Activated CD8-positive, alpha-beta memory T cell treated with anti-CD3 and anti-CD28 coated beads, Interleukin-2, amount 50 U/mL, for 1 hour (primary cell): ENCODE results near the gene RGL3.
"Not testable (repeated sequence)": the region's sequence is repeated elsewhere in the genome, so short reads cannot be mapped to it uniquely, and the experiment has no call there.

Source experiments
- DNase-seq: peaks from one replicate; pipeline ENCODE4 v3.0.0-alpha.2; 2020; ENCODE audit errors: extremely low read depth

RGL3 gene

DNA sequence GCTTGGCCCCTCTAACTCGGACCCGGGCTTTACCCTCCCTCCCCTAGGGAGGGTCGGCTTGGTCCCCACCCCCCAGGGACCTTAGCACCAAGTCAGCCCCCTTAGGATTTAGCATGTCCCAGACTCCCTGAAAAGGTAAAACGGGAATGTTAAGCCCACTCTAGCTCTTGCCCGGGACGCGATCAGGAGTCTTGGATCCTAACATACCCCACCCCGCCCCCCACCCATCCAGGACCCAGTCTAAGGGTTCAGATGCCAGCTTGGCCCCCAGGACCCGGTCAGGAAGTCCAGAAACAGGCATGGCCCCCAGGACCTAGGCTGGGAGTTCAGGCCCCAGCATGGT is 35.4 kb downstream of the RGL3 start:
- no peak for DNase-seq

- DNase-seq = no peak
Observed at GRCh38 chr19:11382898-11383705, 36.0 kb downstream of the RGL3 start.

GRCh38 chr19:11380653-11381537 is 38.2 kb downstream of the RGL3 start:
- DNase-seq = peak; percentile 94

GRCh38 chr19:11379857-11380350 is 39.2 kb downstream of the RGL3 start:
- DNase-seq = no peak

DNA sequence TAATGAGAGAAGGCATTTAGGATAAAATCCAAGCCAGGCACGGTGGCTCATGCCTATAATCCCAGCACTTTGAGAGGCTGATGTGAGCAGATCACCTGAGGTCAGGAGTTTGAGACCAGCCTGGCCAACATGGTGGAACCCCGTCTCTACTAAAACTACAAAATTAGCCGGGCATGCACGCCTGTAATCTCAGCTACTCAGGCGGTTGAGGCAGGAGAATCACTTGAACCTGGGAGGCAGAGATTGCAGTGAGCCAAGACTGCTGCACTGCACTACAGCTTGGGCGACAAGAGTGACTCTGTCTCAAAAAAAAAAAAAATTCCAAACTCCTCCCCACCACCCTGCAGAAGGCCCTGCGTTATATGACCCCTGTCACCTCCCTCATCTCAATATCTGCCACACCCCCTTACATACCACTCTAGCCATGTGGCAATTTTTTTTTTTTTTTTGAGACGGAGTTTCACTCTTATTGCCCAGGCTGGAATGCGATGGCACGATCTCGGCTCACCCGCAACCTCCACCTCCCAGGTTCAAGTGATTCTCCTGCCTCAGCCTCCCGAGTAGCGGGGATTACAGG is 39.8 kb downstream of the RGL3 start:
- DNase-seq = not testable (repeated sequence)

DNA sequence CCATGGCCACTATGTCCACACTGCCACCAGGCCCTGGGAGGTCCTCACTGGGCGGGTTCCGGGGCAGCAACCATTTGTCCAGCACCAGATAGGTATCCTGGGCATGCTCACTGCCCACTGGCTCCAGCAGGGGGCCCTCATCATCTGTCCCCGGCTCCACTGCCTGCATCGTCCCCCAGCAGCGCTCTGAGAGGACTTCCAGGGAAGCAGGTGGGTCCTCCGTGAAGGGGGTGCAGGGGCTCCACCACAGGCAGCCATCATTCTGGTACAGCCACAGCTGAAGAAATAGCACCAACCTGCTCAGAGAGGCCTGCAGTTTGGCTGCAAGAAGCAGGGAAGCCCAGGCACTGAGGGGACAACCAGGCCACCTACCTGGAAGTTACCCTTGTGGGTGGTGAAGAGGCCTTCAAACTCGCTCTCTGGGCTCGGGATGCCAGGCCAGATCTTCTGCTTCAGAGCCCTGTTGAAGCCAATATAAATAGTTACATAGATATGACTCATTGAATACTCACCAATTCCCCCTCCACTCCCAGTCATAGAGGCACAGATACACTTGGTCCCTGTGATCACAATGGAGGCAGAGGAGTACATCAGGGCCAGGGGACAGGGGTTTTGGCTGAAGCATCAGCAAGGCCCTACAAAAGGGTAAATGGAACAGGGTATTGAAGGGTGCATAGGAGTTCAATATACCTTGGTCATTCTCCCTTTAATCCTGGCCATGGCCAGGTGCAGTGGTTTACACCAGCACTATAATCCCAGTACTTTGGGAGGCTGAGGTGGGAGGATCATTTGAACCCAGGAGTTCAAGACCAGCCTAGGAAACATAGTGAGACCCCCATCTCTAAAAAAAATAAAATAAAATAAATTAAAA is 40.6 kb downstream of the RGL3 start:
- DNase-seq = no peak

- no peak for DNase-seq
Observed at GRCh38 chr19:11377756-11378155, 41.4 kb downstream of the RGL3 start.

DNA sequence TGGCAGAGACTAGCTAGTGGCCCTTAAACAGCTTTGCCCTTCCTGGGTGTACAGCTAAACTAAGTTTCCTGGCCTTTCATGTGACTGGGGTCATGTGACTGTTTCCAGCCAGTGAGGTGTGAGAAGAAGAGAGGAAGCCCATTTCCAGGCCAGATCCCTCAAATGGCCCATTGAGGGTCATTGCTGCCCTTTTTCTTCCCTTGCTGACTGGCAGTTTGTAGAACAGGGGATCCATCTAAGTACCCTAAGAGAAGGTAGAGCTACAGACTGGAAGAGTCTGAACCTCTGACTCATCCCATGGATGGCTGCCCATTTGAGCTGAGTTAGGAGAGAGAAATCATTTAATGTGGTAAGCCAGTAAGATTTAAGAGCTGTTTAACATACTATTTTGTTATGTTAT is 41.9 kb downstream of the RGL3 start:
- DNase-seq = no peak

GRCh38 chr19:11375143-11375948 is 43.8 kb downstream of the RGL3 start:
- no peak for DNase-seq

DNA sequence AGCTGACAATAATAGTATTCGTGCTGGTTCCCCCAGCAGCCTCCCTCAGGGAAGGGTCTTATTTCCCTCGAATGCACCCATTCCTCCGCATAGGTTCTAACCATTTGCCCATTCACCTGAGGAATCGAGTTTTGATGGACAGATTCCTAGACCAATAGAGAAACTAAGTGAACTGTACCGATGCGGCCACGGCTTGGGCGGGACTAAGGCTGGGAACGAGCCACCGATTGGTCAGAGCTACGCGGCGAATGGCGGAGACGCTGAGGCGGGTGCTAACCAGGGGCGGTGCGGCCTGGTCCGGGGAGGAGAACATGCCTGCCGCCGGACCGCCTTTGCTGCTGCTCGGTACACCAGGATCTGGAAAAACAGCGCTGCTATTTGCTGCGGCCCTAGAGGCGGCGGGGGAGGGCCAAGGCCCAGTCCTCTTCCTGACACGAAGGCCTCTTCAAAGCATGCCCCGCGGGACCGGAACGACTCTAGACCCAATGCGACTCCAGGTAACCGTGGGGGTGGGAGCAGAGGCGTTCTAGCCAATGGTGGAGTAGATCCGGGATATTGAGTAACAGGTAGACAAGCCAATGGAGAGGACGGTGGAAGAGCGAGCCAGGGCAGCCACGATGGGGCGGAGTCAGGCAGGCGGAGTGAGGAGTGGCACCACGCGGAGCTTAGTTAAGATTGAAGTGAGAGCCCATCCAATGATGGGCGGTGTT is 44.5 kb downstream of the RGL3 start, which contains the start of gene SWSAP1:
SWSAP1 (plus strand) TSS at position 234 of the 710 bp plus-strand sequence; CDS start at position 249, 15 bp downstream.
- DNase-seq = peak; percentile 92

DNA sequence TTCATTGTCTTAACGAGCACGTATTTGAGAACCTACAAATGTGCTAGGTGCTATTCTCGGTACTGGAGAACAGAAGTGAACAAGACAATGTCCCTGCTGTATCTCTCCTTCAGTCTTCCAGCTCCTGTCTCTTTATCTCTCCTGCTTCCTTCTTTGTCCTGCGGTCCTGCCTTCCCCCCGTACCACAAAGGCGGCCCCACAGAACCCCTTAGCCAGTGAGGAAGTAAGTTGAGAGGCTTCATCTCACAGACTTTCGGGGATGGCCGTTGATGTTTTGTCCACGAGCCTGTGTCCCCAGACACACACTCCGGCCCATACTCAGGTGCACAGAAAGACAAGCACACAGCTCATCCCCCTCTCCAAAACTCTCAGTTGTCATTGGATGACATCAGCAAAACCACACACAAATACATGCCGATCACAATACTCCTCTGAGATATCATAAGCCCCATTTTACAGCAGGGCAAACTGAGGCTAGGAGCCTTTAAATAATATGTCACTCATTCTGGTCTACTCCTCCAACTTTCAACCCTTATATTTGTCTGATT is 45.2 kb downstream of the RGL3 start:
- no peak for DNase-seq

DNA sequence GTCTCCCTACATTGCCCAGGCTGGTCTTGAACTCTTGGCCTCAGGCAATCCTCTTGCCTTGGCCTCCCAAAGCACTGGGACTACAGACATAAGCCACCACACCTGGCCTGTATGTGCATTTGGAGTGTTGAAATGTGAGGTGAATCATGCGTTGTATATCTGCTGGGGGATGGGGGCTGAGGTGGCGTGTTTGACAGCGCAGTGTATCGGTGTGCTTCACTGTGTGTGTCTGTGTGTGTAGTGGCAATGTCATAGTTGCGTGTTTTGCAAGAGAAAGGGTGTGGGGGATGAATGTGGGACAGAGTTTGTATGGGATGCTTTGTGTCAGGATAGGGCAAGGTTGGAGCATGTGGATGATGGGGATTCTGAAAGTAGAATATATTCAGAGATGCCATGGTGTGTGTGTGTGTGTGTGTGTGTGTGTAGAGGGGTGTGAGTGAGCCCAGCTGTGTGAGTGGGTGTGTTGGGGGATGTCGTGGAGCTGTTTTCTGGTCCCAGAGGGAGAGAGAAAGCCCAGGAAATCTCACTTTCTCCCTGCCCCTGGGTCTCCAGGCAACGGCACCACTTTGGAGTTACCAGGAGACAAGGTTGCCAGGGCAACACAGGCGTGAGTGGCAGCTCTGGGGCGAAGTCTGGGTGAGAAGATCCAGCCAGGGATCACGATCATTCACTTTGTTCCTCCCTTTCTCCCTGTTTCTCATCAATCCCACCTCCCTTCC is 45.8 kb downstream of the RGL3 start:
- DNase-seq = no peak

DNA sequence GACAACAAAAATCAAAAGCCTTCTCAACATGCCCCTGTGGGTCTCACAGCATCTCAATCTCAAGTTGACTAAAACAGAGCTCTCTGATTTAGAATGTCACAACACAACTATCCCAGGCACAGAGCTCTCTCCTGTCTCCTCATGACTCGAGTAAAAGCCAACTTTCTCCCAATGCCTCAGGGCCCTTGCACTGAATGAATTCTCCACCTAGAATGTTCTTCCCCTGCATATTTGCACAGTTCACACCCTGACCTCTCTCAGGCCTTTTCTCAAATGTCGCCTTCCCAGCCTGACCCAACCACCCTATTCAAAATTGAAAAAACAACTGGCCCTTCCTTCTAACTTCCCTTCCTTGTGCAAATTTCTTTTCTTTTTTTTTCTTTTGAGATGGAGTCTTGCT is 48.4 kb downstream of the RGL3 start:
- DNase-seq = no peak

GRCh38 chr19:11367528-11367927 is 51.6 kb downstream of the RGL3 start:
- no peak for DNase-seq

GRCh38 chr19:11365557-11366117 is 53.5 kb downstream of the RGL3 start:
- DNase-seq = no peak

GRCh38 chr19:11364935-11365334 is 54.2 kb downstream of the RGL3 start:
- no peak for DNase-seq

DNA sequence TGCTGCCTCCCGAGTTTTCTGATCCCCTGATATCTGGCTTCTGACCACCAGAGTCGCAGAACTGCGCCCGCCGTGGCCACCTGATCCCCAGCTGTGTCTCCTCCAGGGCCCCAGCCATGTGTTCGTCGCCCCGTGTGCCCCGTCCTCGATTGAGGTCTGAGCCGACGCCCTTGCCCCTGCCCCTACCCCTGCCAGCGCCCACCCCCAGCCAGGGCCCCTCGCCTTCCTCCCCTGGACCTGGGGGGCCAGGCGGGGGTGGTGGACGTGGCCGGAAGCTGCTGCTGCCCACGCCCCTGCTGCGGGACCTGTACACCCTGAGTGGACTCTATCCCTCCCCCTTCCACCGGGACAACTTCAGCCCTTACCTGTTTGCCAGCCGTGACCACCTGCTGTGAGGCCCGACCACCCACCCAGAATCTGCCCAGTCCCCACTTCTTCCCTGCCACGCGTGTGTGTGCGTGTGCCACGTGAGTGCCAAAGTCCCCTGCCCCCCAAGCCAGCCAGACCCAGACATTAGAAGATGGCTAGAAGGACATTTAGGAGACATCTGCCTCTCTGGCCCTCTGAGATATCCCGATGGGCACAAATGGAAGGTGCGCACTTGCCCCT is 54.7 kb downstream of the RGL3 start:
- DNase-seq = no peak

- DNase-seq = no peak
Observed at GRCh38 chr19:11363881-11364280, 55.2 kb downstream of the RGL3 start.
